ENCODE data around the gene SFXN3. TPM values are rescaled to one million over a fixed set of nuclear protein-coding genes. Genes with fewer than 3 reads are reported as not detected.

The SFXN3 gene
- total and polyA plus RNA-seq, 2 of the 8 experiments (the other 6 are each of a cell fraction or from before 2014, with no cell fraction given): 2.6 to 2.8 TPM

GRCh38 chr10:100988166-100988565 lies 42.9 kb upstream of the SFXN3 start:
- Histone ChIP-seq H4K91ac (replicated peaks; ENCODE audit: insufficient read length, low read length) (no peak overlapping the region), H3K79me2 (ENCODE audit: control insufficient read depth in 1 of 2, insufficient read depth in 2 of 2, low read length in 2 of 2) (peaks cover 17 to 51% of the 10 kb centered on the region in 2 experiments), H3K9ac (replicated peaks in 1 of 4; ENCODE audit: extremely low read depth in 1 of 4, low read depth in 3 of 4, low read length in 3 of 4) (peak overlapping the region in 3 of 4 experiments; percentile 80 to 84 (median 83); a peak in 6 of 7 replicates), H4K5ac (ENCODE audit: insufficient read length, low read depth, low read length) (no peak overlapping the region), H2BK12ac (ENCODE audit: low read depth, low read length) (no peak overlapping the region), H2BK120ac (replicated peaks; ENCODE audit: low read depth, low read length) (no peak overlapping the region), H3K14ac (ENCODE audit: insufficient read length) (no peak overlapping the region), H2BK5ac (ENCODE audit: low read depth, low read length) (no peak overlapping the region; the same call in 1 of the 2 replicates), H2AFZ (ENCODE audit: low read length) (no peak overlapping the region), H2BK20ac (ENCODE audit: low read length) (no peak overlapping the region), H3K79me1 (ENCODE audit: low read depth, low read length) (peaks cover 15% of the 10 kb centered on the region), H3K56ac (replicated peaks; ENCODE audit: insufficient read length, low read depth, low read length) (no peak overlapping the region), H3K18ac (ENCODE audit: extremely low read depth, low read length) (no peak overlapping the region), H3K4me3 (ENCODE audit: extremely low read depth in 1 of 4, insufficient read depth in 2 of 4, low read depth in 3 of 4, low read length in 4 of 4) (peak overlapping the region; percentile 68 to 92 (median 80)), H3K36me3 (ENCODE audit: control insufficient read depth in 2 of 4, insufficient read depth in 4 of 4, low read length in 3 of 4) (peaks cover 15 to 40% (median 29%) of the 10 kb centered on the region in 4 experiments), H3K23ac (ENCODE audit: insufficient read length) (no peak overlapping the region), H4K8ac (ENCODE audit: extremely low read depth, insufficient read depth, low read length) (peak overlapping the region; percentile 75; the same call in 1 of the 2 replicates), H3K4me2 (ENCODE audit: insufficient read depth in 1 of 2, low read depth in 2 of 2, low read length in 2 of 2) (peak overlapping the region; percentile 85 to 98), H4K20me1 (replicated peaks in 1 of 2; ENCODE audit: control insufficient read depth in 1 of 2, insufficient read depth in 2 of 2, low read length in 2 of 2) (peaks cover 7 to 18% of the 10 kb centered on the region in 2 experiments), H3K4ac (replicated peaks; ENCODE audit: insufficient read length, low read depth, low read length) (peak overlapping the region; percentile 58), H2BK15ac (ENCODE audit: low read length) (no peak overlapping the region), H3K9me3 (ENCODE audit: insufficient read depth in 2 of 2, low read depth in 1 of 2, low read length in 1 of 2) (no peaks in the 10 kb centered on the region), H3K4me1 (replicated peaks in 1 of 4; ENCODE audit: control insufficient read depth in 3 of 4, insufficient read depth in 4 of 4, low read length in 3 of 4) (peaks cover 0 to 12% (median 5%) of the 10 kb centered on the region in 4 experiments; a peak in 4 of 7 replicates), H2AK5ac (ENCODE audit: low read depth, low read length) (peak overlapping the region; percentile 86; the same call in 1 of the 2 replicates), H3K27ac (ENCODE audit: low read depth, low read length) (peak overlapping the region; percentile 37), H3K23me2 (ENCODE audit: low read depth, low read length) (peaks cover 9% of the 10 kb centered on the region; the same call in 1 of the 2 replicates), H3K27me3 (replicated peaks in 1 of 4; ENCODE audit: control insufficient read depth in 3 of 4, extremely low read depth in 1 of 4, insufficient read depth in 3 of 4, low read length in 3 of 4) (no peaks in the 10 kb centered on the region)
- DNase-seq (ENCODE audit: low read depth in 1 of 2, low spot score in 2 of 2) (no peak), FAIRE-seq (no peak)
- ChIA-PET POLR2A (ENCODE audit: partially characterized antibody) (interaction anchor here (0.7 to 6.8 kb wide), 8 partner anchors 10 to 30 kb away, joined by 3 to 38 read pairs (median 4); partner anchors contain the start of genes LZTS2 and SEMA4G), CTCF (ENCODE audit: partially characterized antibody) (interaction anchor here (0.6 to 26.8 kb wide), 7 partner anchors 9 to 90 kb away, joined by 3 to 464 read pairs (median 10); partner anchors contain the start of gene SEMA4G)
- TF ChIP-seq CBX5 (IDR thresholded peaks at IDR 0.05; ENCODE audit: low read depth, low read length) (no peak), EZH2 (IDR thresholded peaks at IDR 0.05; ENCODE audit: low read depth, low read length, severe bottlenecking) (no peak), CTBP2 (IDR thresholded peaks at IDR 0.05; ENCODE audit: borderline replicate concordance, insufficient read depth, insufficient read length, low read length) (no peak), KDM5A (IDR thresholded peaks at IDR 0.05; ENCODE audit: low read length) (no peak), POU5F1 (IDR thresholded peaks at IDR 0.05; ENCODE audit: low read depth, low read length) (no peak), KDM4A (IDR thresholded peaks at IDR 0.05; ENCODE audit: low read depth, low read length, severe bottlenecking) (no peak)
- TF ChIP-seq, protein P1, sequence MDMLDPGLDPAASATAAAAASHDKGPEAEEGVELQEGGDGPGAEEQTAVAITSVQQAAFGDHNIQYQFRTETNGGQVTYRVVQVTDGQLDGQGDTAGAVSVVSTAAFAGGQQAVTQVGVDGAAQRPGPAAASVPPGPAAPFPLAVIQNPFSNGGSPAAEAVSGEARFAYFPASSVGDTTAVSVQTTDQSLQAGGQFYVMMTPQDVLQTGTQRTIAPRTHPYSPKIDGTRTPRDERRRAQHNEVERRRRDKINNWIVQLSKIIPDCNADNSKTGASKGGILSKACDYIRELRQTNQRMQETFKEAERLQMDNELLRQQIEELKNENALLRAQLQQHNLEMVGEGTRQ (IDR thresholded peaks at IDR 0.05; ENCODE audit: low read length): no peak
- TF ChIP-seq, protein P2, sequence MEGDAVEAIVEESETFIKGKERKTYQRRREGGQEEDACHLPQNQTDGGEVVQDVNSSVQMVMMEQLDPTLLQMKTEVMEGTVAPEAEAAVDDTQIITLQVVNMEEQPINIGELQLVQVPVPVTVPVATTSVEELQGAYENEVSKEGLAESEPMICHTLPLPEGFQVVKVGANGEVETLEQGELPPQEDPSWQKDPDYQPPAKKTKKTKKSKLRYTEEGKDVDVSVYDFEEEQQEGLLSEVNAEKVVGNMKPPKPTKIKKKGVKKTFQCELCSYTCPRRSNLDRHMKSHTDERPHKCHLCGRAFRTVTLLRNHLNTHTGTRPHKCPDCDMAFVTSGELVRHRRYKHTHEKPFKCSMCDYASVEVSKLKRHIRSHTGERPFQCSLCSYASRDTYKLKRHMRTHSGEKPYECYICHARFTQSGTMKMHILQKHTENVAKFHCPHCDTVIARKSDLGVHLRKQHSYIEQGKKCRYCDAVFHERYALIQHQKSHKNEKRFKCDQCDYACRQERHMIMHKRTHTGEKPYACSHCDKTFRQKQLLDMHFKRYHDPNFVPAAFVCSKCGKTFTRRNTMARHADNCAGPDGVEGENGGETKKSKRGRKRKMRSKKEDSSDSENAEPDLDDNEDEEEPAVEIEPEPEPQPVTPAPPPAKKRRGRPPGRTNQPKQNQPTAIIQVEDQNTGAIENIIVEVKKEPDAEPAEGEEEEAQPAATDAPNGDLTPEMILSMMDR (IDR thresholded peaks at IDR 0.05; ENCODE audit: control extremely low read depth in 1 of 3, insufficient read depth in 1 of 3, low read depth in 1 of 3, low read length in 3 of 3): no peak
- 69% methylated on average over 10 of the region's 10 CpGs; no CpG with 5 or more reads in 1 of the 2 experiments for WGBS, 2 experiments (ENCODE audit: extremely low coverage in 1 of 2, insufficient coverage in 1 of 2, insufficient read length in 1 of 2, insufficient replicate concordance in 2 of 2, low coverage in 1 of 2, low lambda C conversion rate in 2 of 2, missing lambda C conversion rate in 1 of 2)

Measured in H1 (cell line).